Eye (tissue), 1 donor: ENCODE measurements around the gene BAIAP2.

Experiments
- DNase-seq: peaks from one replicate; pipeline ENCODE4 v3.0.0-alpha.2; 2015

Gene BAIAP2, protein sequence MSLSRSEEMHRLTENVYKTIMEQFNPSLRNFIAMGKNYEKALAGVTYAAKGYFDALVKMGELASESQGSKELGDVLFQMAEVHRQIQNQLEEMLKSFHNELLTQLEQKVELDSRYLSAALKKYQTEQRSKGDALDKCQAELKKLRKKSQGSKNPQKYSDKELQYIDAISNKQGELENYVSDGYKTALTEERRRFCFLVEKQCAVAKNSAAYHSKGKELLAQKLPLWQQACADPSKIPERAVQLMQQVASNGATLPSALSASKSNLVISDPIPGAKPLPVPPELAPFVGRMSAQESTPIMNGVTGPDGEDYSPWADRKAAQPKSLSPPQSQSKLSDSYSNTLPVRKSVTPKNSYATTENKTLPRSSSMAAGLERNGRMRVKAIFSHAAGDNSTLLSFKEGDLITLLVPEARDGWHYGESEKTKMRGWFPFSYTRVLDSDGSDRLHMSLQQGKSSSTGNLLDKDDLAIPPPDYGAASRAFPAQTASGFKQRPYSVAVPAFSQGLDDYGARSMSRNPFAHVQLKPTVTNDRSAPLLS

DNA sequence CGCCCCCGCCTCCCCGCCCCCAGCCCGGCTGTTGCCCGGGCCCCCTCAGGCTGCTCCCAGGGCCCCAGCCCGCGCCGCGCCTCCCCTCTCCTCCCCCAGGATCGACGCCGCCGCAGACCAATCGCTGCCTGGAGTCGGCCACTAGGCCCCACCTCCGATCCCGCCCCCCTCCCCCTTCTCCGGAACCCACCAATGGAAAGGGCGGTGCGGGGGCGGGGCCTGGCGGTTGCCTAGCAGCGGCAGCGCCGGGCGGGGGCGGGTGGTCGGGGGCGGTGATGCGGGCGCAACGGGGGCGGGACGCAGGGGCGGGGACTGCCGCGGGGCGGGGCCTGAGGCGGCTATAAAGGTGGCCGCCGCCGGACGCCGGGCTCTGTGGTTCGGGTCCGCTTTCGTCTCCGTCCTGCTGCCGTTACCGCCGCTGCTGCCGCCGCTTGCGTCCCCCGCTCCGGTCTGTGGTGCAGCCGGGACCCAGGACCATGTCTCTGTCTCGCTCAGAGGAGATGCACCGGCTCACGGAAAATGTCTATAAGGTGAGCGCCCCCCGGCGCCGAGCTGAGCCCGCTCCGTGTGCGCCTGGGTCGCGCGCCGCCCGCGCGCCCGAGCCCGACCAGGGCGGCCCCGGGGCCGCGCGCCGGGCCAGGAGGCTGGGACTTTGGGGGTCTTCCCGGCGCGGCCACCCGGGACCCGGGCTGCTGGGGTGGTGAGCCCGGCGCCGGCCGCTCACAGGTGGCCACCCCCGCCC, at the start of gene BAIAP2:
Gene BAIAP2 (plus strand): TSS at position 373 of the 742 bp plus-strand sequence. CDS start 104 bp downstream, at position 477.
- DNase-seq: peak; percentile 98

- DNase-seq: no peak
These were observed 48.9 kb upstream of the BAIAP2 start for GRCh38 chr17:80986046-80986445.

DNA sequence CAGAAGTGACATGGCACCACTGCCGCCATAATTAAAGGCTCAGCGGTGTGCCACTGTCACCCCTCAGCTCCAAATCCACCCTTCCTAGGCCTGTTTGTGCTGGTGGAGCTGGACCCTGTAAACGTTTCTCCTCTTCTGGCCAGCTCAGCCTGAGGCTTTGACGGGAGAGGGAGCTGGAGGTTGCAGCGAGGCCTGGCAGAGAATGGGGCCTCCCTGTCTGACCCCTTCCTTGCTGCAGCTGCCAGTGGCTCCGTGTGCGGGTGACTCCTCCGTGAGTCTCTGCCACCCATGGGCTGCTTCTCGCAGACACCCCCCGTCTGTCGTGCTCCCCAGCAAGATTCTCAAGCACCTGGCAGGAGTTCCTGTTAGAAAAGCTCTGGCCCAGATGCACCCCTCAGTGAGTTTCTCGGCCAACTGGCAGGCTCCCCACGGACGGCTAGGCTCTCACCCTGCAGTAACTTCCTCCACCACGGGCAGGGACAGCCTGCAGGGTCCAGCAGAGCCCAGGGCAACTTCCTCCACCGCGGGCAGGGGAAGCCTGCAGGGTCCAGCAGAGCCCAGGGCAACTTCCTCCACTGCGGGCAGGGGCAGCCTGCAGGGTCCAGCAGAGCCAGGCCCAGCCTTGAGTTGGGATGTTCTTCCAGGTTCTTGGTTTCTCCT, 48.0 kb upstream of the BAIAP2 start:
- no peak for DNase-seq

GRCh38 chr17:80987941-80988461, 47.0 kb upstream of the BAIAP2 start:
- DNase-seq: peak; percentile 78

DNA sequence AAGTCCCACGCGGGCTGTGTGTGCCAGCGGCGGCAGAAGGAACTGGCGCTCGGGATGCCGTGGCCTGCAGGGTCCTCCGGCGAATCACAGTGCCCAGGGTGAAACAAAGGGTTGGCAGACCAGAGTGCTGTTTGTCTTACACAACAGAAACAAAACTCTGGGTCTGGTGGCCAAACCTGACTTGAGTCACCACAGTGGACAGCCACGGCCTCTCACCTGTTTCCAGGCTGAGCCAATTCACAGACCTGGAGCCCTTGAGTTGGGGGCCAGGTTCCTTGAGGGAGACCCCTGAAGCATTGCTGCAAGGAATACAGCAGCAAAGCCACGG, 45.4 kb upstream of the BAIAP2 start:
- DNase-seq: no peak

DNA sequence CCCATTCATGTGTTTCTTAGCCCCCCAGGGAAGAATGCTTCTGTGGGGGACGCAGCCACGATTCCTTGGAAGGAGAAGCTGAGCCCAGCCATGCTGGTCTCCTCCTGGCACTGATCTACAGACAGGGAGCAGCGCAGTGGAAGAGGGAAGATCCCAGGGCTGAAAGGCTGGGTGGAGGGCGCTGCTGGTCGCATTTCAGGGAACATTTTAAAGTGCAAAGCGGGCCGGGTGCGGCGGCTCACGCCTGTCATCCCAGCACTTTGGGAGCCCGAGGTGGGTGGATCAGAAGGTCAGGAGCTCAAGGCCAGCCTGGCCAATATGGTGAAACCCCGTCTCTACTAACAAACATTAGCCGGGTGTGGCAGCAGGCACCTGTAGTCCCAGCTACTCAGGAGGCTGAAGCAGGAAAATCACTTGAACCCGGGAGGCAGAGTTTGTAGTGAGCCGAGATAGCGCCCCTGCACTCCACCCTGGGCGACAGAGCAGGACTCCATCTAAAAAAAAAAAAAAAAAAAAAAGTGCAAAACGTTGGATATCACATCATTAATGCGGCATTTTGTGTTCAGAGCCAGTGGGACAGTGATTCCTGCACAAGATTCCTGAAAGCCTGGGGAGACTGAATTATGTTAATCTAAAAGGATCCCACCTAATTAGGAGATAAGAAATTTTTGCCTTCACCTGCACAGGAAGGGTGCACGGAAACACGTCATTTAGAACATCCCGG, 43.9 kb upstream of the BAIAP2 start:
- DNase-seq: no peak

DNA sequence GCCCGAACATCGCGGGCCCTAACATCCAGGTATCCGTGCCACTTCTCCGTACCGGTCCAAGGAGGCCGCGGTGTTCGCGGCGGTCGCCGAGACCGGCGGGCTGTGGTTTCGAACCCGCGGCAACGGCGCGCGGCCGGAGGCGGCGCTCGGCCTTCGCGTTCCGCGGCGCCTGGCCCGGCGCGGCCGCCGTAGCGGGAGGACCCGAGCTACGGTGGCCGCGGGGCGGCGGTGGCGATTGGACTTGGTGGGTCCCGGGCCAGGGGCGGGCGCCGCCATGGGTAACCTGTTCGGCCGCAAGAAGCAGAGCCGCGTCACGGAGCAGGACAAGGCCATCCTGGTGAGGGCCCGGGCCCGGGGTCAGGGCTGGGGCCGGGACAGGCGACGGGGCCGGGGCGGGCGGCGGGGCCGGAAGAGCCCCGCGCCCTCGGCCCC, 43.3 kb upstream of the BAIAP2 start, which contains the start of gene CHMP6:
Gene CHMP6 (plus strand): TSS at position 197 of the 432 bp plus-strand sequence. CDS start 78 bp downstream, at position 275.
- peak; percentile 89 for DNase-seq

- DNase-seq: no peak
These were observed 42.6 kb upstream of the BAIAP2 start for GRCh38 chr17:80992077-80992947.

DNA sequence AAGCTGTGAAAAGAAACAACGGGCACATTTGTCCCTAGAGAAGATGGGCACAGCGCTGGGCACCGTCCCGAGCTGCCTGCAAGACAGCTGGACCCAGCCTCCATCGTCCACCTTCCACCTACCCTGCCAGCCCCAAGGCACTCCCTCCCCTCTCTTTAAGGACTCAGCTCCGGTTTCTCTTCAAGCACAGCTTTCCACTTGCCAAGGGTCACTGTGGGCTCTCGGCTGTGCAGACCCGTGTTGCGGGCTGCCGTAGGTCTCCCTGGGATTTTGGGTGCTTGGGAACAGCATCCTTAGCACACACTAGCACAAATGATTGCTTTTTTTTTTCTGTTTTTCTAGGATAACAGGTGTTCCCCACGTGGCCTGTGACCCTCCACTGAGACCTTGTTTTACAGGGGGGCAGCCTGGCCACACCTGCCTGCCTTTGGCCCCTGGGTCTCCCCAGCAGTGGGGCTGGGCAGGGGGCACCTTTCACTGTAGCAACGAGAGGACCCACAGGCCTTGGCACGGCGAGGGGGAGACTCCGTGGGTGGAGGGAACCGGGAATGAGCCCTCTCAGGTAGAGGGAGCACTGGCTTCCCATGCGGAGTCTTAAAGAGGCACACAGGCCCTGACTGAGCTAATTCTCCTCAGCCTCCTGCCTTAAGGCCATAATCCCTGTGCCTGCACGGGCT, 41.9 kb upstream of the BAIAP2 start:
- DNase-seq: no peak

DNA sequence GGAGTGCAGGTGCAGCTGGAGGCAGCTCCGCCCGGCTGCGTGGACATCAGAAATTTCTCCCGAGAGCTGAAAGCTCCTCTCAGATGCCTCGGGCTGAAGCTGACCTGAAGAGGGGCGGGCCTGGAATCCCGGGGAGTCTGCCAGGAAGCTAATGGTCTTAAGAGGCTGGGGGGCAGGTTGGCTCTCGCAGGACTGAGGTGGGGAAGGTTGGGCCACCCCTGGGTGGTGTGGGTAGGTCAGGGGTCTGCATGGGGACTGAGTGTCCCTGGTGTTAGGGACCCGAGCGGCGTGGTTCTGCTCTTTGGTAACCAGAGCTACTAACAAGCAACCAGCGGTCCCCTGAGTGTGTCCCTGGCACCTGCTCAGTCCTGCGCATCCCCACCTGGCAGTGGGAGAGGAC, 39.8 kb upstream of the BAIAP2 start:
- DNase-seq: no peak

DNA sequence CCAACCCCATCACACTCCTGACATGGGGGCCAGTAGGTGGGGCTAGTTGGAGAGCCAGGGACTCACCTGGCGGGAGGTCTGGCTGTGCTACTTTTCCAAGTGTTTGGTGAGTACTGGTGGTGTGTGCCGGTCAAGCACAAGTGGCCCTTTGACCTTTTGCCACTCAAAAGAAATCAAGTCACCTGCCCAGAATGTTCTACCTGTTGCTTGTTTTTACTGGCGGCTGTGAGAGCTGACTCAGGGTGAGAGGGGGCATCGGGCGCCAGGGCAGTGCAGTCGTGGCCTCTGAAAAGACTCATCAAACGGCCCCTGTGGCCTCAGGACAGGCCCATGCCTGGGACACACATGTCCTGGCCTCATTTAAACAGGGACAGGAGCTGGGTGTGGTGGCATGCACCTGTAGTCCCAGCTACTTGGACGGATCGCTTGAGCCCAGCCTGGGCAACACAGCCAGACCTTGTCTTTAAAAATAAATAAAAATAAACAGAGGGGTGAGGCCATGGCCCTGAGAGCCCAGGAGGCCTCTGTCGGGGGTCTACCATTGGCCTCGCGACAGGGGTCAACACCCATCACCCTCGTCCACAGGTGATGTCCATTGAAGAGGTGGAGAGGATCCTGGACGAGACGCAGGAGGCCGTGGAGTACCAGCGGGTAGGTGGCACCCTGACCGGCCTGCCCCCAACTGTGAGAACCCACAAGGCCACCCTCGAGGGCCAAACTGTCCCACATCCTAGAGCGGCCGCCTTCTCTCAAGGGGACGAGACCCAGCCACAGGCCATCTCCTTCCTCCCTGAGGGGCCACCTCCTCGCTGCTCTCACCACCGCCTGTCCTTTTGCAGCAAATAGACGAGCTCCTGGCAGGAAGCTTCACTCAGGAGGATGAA, 38.3 kb upstream of the BAIAP2 start:
- no peak for DNase-seq

DNA sequence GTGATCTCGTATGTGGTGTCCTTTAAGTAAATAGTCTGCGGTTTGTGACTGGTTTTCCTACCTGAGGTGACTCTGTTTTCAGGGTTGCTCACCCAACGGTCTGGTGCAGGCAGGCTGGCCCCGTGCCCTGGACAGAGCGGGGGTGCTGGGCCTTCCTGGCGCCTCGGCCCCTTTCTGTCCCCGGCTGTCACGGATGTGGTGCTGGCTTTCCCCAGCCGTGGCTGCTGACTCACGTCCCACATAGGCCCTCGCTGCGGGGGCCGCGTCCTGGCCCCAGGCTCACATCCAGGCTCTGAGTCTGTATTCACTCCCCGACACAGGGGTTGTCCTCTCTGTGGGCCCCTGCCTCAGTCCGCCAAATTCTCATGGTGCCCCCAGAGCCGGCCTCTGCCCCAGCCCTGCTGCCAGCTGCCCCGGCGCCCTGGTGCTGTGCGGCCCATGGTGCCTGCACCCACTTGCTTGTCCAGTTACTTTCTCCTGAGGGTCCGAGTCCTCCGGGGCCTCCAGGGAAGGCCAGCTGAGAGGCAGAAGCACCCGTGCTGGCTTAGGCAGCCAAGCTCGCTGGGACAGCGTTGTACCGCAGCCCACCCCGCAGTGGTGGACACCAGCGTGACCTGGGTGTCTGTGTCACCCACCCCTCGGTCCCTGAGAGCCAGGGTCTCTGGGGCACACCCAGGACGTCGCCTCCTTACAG, 37.4 kb upstream of the BAIAP2 start:
- DNase-seq: no peak

GRCh38 chr17:80998118-80998747, 36.7 kb upstream of the BAIAP2 start:
- no peak for DNase-seq

GRCh38 chr17:80998748-80999535, 36.0 kb upstream of the BAIAP2 start:
- DNase-seq: no peak

DNA sequence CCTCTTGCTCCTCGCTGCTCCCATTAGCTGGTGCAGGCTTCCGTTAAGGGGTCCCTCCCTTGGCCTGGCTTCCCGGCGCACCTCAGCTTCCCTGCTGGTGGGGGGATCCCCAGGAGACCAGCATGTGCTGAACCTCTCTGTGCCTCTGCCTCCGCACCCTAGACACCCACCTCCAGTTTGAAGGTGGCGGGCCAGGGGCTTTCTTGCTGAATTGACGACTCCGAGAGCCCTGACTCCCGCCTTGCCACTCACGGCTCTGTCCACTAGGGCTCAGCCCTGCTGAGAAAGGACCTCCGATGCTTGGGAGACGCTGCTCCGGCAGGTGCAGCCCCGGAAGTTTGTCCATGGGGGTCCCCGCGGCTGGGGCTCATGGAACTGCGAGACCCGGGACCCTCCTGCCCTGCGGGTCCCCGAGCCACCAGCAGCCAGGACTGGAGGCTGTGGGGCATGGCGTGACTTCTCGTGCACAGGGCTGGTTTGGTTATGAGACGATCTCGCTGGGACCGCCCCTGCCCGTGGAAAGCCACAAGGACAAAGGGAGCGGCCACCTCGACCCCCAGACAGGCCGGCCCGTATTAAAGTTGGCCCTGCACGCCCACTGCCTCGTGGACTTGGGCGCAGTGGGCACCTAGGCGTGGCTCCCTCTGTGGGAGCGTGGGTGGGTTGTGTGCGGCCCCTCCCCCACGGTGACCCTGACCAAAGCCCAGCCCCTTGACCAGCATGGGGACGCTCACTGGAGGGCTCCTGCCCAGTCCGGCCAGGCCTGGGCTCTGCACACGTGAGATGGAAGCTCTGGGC, 35.2 kb upstream of the BAIAP2 start:
- no peak for DNase-seq

GRCh38 chr17:81000334-81000630, 34.7 kb upstream of the BAIAP2 start:
- DNase-seq: no peak
